Prostate gland (tissue), 2 donors: Measurements from ENCODE around the gene OLIG2.

Experiments
- POLR2A ChIP-seq: fragments of 450-650 bp; IDR thresholded peaks from one replicate; pipeline ENCODE4 v1.6.1; 2016; ENCODE audit warnings: antibody characterized with exemption, mild to moderate bottlenecking
- POLR2AphosphoS5 ChIP-seq: sonication (generic); formaldehyde crosslinking; IDR thresholded peaks from one replicate; pipeline ENCODE4 v1.6.1; 2017; ENCODE audit warnings: antibody characterized with exemption
- TF ChIP-seq, protein P1 (sequence below), 4 experiments: fragments of 200-600 bp in 2 of 4; fragments of 450-650 bp in 2 of 4; sonication (generic) in 2 of 4; IDR thresholded peaks; 1 replicate in 3 of 4; 2 replicates in 1 of 4; pipeline ENCODE4 v1.5.1; 2016 to 2019; ENCODE audit warnings: antibody characterized with exemption in 4 of 4, mild to moderate bottlenecking in 2 of 4, moderate library complexity in 2 of 4

DNA sequence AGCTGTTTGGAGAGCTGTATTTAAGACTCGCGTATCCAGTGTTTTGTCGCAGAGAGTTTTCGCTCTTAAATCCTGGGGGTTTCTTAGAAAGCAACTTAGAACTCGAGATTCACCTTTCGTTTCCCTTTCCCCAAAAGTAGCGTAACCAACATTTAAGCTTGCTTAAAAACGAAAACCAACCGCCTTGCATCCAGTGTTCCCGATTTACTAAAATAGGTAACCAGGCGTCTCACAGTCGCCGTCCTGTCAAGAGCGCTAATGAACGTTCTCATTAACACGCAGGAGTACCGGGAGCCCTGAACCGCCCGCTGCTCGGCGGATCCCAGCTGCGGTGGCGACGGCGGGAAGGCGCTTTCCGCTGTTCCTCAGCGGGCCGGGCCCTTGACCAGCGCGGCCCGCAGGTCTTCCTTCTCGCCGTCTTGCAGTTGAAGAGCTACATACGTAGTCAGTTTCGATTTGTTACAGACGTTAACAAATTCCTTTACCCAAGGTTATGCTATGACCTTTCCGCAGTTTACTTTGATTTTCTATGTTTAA, 46.1 kb downstream of the OLIG2 start:
- TF ChIP-seq, protein P1, sequence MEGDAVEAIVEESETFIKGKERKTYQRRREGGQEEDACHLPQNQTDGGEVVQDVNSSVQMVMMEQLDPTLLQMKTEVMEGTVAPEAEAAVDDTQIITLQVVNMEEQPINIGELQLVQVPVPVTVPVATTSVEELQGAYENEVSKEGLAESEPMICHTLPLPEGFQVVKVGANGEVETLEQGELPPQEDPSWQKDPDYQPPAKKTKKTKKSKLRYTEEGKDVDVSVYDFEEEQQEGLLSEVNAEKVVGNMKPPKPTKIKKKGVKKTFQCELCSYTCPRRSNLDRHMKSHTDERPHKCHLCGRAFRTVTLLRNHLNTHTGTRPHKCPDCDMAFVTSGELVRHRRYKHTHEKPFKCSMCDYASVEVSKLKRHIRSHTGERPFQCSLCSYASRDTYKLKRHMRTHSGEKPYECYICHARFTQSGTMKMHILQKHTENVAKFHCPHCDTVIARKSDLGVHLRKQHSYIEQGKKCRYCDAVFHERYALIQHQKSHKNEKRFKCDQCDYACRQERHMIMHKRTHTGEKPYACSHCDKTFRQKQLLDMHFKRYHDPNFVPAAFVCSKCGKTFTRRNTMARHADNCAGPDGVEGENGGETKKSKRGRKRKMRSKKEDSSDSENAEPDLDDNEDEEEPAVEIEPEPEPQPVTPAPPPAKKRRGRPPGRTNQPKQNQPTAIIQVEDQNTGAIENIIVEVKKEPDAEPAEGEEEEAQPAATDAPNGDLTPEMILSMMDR (IDR thresholded peaks at IDR 0.05) = no peak
- TF ChIP-seq POLR2A (no peak), POLR2AphosphoS5 (no peak)
